HG03571 (cell line): Measurements from ENCODE around the gene ACAA2.
"Not testable (repeated sequence)": the region's sequence is repeated elsewhere in the genome, so short reads cannot be mapped to it uniquely, and the experiment has no call there.

Experiments
- ATAC-seq: cut with Tn5 transposase; IDR thresholded peaks from one replicate; pipeline ENCODE4 v1.9.1; 2021; ENCODE audit not compliant: unreplicated experiment

The ACAA2 gene

DNA sequence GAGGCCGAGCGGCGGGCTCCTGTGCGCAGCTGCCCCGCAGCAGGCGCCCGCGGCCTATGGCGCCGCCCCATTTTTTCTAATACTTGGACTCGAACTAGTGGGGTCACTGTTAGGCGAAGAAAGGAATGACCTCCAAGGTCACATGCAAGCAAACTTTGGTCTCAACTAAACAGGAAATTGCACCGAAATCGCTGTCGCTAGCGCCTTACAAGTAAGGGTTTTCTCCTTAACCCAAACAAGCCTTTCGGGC lies 339 bp downstream of the ACAA2 start:
- peak; percentile 29 for ATAC-seq

DNA sequence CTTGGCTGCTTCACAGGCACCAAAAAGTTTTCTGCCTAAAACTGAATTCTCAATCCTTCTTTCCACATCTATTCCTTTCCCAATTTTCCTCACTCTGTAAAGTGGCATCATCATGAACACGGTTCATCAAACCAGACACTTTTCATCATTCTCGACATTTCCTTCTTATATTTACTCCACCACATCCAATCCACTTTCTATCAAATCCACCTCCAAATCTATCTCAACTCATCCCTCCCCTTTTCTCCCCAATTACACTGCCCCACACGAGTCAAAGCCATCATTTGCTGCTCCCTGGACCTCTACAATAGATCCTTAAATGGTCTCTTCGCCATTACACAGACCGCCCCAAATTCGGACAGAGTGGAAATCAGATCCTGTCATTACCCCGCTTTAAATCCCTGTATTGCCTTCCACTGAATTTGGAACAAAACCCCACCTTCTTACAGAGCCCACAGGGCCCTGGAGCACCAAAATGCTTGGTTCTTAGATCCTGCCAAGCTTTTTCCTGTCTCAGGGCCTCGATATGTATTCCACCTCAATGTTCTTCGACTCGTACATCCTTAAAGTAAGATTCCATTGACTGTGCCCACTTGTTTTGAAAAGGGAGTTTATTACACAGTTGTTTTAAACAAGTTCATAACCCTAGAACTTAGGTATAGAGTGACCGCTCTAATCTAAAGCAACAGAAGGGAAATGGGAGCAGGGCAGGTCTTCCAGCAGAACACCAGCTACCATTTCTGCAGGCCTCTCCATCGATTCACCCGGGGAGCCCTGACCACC lies 856 bp downstream of the ACAA2 start:
- no peak for ATAC-seq

DNA sequence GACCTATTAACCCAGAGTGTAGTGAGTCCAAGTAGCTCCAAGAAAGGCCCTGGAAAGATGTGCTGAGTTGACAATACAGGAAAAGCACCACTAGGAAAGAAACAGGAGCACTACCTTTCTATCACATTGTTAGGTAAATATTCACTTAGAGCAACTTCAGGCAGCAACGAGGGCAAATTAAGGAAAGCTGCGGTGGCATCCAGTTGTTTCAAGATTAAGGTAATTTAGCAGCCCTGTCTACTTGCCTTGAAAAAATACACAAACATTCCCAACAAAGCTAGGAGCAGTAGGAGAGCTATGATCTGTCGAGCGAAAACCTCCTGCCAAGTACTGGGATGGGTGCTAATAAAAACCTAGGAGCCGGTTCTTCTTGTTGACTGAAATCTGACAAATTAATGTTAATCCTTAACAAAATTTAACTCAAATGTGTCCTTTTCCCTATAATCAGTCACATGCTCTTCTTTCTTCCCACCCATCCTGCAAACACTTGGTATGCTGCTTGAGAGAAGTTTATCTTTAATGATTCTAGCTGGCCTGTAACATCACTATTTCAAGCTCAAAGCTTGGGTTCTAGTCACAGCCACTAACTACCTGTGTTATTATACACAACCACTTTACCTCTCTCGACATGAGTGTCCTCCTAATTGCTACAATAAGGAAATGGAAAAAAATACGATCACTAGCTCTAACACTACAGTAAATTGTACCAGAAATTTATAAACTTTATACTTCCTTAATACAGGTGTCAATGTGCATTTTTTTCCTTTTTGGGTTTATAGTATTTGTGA lies 2.0 kb downstream of the ACAA2 start:
- ATAC-seq = no peak

DNA sequence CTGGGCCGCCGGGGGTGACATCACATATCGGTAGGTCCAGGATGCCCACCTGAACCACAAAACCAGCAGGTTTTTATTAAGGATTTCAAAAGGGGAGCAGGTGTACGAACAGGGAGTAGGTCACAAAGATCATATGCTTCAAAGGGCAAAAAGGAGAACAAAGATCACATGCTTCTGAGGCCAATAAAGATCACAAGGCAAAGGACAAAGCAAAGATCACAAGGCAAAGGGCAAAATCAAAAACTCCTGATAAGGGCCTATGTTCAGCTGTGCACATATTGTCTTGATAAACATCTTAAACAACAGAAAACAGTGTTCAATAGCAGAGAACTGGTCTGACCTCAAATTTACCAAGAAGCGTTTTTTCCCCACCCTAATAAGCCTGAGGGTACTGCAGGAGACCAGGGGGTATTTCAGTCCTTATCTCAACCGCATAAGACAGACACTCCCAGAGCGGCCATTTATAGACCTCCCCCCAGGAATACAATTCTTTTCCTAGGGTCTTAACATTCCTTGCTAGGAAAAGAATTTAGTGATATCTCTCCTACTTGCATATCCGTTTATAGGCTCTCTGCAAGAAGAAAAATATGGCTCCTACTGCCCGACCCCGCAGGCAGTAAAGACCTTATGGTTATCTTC lies 4.7 kb downstream of the ACAA2 start:
- ATAC-seq = not testable (repeated sequence)

DNA sequence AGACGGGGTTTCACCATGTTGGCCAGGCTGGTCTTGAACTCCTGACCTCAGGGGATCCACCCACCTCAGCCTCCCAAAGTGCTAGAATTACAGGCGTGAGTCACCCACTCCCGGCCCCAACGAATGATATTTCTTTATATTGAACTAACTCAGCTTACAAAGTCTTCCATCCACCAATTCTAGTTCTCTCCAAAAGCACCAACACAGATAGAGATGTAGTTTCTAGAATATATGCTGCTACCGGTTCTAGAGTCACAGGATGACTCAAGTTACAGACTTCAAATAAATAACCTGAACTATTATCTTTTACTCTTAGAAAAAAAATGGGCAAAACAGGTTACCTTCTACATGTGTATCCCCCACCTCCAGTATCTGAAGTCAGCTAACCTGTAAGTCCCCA lies 9.2 kb downstream of the ACAA2 start:
- ATAC-seq = no peak

DNA sequence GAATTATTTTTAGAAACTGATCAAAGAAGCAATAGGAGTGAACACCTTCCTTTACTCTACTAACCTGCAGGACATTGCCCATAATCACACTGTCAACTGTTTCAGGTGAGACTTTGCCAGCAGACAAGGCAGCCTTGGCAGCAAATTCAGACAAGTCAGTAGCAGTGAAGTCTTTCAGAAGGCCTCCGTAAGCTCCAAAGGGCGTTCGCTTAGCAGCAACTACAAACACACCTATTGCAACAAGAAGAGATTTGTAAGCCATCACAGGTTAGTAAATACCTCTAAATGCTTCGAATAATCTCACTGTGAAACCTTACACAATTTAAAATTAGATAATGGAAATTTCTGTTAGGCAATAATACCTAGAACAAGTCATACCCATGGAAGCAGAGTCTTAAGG lies 10.7 kb downstream of the ACAA2 start:
- ATAC-seq = no peak

DNA sequence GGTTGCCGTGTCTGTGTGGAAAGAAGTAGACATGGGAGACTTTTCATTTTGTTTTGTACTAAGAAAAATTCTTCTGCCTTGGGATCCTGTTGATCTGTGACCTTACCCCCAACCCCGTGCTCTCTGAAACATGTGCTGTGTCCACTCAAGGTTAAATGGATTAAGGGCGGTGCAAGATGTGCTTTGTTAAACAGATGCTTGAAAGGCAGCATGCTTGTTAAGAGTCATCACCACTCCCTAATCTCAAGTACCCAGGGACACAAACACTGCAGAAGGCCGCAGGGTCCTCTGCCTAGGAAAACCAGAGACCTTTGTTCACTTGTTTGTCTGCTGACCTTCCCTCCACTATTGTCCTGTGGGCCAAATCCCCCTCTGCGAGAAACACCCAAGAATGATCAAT lies 12.8 kb downstream of the ACAA2 start:
- ATAC-seq = not testable (repeated sequence)

DNA sequence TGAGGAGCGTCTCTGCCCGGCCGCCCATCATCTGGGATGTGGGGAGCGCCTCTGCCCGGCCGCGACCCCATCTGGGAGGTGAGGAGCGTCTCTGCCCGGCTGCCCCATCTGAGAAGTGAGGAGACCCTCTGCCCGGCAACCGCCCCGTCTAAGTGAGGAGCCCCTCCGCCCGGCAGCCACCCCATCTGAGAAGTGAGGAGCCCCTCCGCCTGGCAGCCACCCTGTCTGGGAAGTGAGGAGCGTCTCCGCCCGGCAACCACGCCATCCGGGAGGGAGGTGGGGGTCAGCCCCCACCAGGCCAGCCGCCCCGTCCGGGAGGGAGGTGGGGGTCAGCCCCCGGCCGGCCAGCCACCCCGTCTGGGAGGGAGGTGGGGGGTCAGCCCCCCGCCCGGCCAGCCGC lies 13.5 kb downstream of the ACAA2 start:
- not testable (repeated sequence) for ATAC-seq

DNA sequence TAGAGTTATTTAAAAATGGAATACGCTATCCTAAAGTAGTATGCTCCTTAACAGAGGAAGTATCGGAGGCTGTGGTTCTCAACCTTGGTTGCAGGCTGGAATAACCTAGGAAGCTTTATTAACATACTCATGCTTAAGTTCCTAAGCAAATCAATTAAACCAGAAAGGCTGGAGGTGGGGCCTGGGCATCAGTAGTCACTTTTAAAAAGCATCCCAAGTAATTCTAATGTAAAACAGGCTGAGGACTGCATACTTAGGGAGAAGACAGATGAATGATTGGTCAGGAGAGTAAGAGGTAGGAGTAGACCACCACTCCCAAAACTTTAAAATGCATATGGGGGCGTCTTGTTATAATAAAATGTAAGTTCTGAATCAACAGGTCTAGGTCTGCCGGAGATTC lies 15.3 kb downstream of the ACAA2 start:
- no peak for ATAC-seq

DNA sequence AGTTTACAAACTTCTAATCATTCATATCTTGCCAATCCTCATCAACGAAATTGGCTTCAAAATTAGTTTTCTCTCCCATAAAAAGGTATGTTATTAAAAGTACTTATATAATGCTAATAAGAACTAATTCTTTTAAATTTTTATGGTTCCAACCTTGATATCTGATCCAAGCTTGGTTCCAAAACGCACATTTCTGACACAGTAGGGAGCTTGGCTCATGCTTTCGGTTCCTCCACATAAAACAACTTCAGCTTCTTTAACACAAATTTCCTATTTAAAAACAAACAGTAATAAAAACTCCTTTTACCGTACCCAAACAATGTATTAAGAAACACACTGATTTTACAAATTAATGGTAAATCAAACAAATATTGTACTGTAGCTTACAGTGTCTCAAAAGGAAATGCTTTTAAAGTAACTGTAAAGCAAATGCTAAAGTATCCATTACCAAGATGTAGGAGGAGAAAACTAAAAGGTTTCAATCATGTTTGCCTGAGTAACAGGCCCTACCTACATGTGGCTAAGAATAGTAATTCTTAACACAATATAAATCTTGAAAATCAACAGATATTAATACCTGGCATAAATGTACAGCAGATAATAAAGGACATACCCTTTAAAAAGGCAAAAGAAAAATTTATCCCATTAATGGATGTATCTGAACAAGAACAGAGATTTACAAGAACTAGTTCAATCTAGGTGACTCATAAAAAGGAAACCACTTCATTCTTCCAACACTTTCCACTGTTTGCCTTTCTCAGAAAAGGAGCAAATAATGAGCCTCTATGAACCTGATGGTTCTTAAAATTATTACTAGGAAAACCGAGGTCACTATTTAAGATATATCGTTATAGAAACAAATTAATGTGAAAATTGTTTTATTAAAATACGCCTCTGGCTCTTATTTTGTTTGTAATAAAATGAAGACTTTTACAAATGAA lies 17.5 kb downstream of the ACAA2 start:
- ATAC-seq = no peak

DNA sequence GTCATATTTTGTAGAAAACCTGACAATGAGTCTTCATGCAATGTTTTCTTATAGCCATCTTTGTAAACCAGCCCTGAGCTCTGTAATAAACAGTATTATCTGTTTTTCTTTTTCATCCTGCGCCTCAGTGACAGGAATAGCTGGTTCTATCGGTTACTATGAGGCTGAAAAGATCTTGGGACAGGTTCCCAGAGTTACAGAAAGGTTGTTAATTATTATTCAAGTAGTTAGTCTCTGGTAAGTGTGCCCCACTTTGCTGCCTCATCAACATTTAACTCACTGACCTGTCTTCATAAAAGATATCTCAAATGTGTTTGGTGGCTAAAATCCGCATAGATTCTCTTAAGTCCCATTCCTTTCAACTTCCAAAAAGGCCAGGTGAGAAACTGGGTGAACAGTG lies 18.6 kb downstream of the ACAA2 start:
- ATAC-seq = no peak

DNA sequence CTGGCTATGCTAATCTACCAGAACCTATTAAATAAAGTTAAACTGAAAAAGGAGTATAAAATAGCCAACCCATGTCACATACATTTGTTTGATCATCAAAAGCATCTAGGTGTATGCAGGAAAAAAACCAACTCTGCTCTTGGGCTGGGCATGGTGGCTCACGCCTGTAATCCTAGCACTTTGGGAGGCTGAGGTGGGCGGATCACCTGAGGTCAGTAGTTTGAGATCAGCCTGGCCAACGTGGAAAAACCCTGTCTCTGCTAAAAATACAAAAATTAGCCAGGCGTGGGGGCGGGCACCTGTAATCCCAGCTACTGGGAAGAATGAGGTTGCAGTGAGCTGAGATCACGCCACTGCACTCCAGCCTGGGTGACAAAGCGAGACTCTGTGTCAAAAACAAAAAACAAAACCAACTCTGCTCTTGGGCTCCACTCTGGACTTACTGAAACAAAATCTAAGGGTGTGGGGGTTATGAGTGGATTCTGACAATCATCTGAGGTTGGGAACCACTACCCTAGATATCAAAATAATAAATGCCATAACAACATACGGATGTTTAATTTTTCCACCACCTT lies 23.7 kb downstream of the ACAA2 start:
- not testable (repeated sequence) for ATAC-seq

DNA sequence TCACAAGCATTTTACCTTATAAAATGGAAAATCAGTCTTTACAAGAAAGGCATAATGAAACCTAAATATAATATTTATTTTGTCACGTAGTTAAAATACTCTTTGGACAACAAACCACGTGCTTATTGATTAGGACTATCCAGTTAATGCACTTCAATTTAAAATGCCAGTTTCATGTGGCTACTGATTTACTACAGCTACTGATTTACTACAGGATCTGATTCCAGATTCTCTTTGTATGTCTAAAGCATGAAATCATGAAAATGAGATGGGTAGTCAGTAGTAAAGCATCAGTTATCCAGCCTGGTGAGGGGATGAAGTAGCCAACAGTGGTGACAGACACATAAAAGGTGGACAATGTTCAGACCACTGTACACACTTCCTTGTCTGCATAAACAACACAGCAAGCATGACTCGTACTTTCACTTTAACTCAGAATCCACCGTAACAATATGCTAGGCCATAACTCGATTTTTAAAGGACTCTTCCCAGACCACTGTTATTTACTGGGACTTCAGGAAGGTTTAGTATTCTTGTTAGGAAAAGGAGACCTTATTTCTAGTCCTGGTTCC lies 24.9 kb downstream of the ACAA2 start:
- no peak for ATAC-seq

DNA sequence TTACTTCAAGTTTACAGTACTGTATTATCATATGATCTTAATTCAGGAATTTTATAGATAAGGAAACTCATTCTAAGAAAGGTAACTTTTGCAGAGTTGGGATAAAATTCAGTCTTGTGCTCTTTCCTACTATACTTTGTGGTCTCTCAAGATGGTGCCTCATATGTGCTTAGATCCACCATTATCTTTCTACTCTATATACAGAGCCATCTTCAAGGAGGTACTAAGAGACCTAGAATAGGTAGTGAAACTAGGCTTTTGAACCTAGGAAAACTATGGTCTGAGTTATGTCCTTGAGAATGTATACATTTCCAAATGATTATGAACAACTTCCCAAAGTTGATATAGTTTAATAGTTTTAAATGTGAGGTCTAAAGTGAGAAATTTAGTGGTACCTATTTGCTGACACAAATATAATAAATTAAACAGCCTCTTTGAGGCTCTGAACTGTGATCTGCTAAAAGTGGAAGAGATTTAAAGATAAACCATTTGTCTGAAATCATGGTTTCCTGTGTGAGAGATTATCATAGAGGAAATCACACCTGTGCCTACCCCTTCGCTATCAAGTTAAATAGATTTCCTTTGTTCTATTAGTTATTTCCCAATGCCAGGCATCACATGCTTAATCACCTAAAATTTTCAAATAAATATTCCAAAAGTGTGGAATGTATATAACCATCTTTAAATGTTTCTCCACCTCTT lies 27.2 kb downstream of the ACAA2 start:
- ATAC-seq = no peak

DNA sequence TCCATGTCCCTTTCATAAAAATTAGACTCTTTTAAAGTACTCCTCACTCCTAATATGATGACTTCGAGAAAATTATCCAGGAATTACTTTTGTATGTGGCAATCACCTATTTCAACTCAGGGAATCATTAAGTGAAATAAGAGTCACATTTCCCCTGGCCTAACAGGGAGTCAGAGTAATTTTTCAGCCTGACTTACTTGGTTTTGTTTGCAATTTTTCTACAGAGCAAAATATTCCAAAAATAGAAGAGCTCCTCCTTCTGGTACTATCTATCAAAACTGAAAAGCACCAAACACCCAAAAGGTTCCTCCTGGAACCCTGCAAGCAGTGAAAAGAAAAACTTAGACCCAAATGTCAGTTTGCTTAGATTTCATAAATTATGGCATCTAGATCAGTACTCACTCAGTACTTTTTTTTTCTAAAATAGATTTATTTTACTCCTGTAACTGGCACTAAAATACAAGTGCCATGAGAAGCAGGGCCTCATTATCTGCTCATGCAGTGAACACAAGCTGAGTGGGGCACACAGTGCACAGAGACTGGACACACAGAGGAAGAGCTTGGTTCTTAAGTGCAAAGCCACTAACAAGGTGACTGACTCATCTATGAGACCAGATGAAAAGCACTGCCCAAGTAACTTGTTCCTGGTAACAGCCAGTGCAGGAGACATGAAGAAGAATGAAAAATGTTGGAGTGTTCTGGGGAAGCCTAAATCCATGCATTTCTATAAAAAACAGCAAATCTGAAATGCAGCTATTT lies 28.7 kb downstream of the ACAA2 start:
- no peak for ATAC-seq

DNA sequence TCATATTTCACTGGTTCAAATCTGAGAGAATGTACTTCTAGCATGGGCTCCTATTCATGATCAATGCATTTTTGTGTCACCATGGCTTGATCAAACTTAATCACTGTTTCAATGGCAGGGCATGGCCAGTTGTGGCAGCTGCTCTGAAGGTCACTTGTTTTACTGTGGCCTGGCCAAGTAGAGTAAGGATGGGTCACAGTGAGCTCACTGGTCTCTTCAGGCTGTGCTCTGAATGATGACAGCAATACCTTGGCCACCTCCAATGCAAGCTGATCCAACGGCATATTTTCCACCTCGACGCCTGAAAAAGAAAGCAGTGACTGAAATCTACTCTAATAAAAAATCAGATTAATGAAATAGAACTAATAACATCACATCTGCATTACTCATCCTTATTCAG lies 29.7 kb downstream of the ACAA2 start:
- not testable (repeated sequence) for ATAC-seq

DNA sequence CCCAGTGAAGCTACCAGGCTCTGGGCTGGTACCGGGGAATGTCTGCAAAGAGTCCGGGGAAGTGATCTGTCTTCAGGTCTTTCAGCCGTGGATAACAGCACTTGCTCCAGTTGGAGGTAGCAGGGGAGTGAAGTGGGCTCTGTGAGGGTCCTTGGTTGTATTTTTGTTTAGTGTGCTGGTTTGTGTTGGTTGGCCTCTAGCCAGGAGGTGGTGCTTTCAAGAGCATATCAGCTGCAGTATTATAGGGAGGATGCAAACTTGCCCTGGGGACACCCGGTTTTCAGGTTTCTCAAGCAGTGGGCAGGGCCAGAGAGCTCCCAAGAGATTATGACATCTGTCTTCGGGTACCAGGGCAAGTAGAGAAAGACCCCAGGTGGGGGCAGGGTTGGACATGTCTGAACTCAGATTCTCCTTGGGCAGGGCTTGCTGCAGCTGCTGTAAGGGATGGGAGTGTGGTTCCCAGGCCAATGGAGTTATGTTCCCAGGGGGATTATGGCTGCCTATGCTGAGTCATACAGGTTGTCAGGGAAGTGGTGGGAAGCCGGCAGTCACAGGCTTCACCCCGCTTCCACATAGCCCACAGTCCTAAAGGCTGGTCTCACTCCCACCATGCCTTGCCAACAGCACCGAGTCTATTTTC lies 34.4 kb downstream of the ACAA2 start:
- ATAC-seq = no peak

DNA sequence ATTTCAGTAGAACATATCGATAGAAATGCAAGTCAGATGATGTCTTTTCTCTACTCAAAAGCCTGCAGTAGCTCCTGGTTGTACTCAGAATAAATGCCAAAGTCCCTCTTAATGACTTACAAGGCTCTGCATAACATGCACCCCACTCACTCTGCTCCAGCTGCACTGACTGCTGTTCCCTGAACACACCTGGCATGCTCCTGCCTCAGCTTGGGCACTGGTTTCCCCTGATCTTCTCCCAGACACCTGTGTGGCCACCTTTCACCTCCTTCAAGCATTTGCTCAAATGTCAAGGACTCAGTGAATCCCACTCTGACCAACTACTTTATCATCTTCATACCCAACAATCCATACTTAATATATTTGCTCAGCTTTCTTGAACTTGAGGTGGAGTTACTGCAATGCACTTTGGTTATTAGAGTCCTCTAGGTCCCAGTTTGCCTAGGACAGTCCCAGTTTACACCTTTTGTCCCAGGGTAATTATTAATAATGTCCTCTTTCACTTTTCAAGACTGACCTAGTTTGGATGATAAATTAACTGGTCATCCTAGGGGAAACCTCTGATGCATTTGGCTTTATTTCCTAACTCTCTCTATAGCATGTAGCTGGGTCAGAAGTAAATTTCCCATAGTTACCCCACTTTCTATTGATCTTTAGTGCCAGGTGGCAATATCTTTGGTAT lies 44.1 kb downstream of the ACAA2 start:
- no peak for ATAC-seq
